Measurements from ENCODE around the gene HELZ2. TPM values are rescaled to one million over a fixed set of nuclear protein-coding genes. Genes with fewer than 3 reads are reported as not detected.

The HELZ2 gene
- total and polyA plus RNA-seq, 2 experiments from 2014 or later, result 5.2 to 48.9 TPM

GRCh38 chr20:63617092-63617875, 43.2 kb upstream of the HELZ2 start:
- H3K36me3 ChIP-seq (ENCODE audit: insufficient read depth), result no peaks in the 10 kb centered on the region; the same call in 1 of the 2 replicates
- H3F3A ChIP-seq (replicated peaks; ENCODE audit: low read depth), result no peaks in the 10 kb centered on the region
- H3K4me1 ChIP-seq (ENCODE audit: insufficient read depth), result no peaks in the 10 kb centered on the region
- no peak overlapping the region for H3K4me3 ChIP-seq
- H3K79me2 ChIP-seq (replicated peaks; ENCODE audit: insufficient read depth), result peaks cover 45% of the 10 kb centered on the region
- TF ChIP-seq POLR2AphosphoS5 (IDR thresholded peaks at IDR 0.05; ENCODE audit: low read depth) (no peak), EZH2phosphoT487 (IDR thresholded peaks at IDR 0.05; ENCODE audit: unreplicated experiment) (no peak), ZNF462 (CRISPR knock-in tag; IDR thresholded peaks at IDR 0.05) (no peak), ZNF331 (CRISPR knock-in tag; IDR thresholded peaks at IDR 0.05; ENCODE audit: low read depth) (no peak), STAT1 (IDR thresholded peaks at IDR 0.05; ENCODE audit: unreplicated experiment) (no peak), CREB1 (CRISPR knock-in tag; IDR thresholded peaks at IDR 0.05; ENCODE audit: low read depth) (no peak), ZNF114 (CRISPR knock-in tag; IDR thresholded peaks at IDR 0.05) (no peak), CTCF (conservative IDR thresholded peaks at IDR 0.05; ENCODE audit: low read depth in 2 of 2) (no peak), NANOG (IDR thresholded peaks at IDR 0.05; ENCODE audit: borderline replicate concordance) (no peak), JUNB (IDR thresholded peaks at IDR 0.05; ENCODE audit: unreplicated experiment) (no peak), EZH2 (IDR thresholded peaks at IDR 0.05; ENCODE audit: low read depth, unreplicated experiment) (no peak)
- TF ChIP-seq, protein P1, sequence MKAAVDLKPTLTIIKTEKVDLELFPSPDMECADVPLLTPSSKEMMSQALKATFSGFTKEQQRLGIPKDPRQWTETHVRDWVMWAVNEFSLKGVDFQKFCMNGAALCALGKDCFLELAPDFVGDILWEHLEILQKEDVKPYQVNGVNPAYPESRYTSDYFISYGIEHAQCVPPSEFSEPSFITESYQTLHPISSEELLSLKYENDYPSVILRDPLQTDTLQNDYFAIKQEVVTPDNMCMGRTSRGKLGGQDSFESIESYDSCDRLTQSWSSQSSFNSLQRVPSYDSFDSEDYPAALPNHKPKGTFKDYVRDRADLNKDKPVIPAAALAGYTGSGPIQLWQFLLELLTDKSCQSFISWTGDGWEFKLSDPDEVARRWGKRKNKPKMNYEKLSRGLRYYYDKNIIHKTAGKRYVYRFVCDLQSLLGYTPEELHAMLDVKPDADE (IDR thresholded peaks at IDR 0.05), result no peak
- TF ChIP-seq, protein P2, sequence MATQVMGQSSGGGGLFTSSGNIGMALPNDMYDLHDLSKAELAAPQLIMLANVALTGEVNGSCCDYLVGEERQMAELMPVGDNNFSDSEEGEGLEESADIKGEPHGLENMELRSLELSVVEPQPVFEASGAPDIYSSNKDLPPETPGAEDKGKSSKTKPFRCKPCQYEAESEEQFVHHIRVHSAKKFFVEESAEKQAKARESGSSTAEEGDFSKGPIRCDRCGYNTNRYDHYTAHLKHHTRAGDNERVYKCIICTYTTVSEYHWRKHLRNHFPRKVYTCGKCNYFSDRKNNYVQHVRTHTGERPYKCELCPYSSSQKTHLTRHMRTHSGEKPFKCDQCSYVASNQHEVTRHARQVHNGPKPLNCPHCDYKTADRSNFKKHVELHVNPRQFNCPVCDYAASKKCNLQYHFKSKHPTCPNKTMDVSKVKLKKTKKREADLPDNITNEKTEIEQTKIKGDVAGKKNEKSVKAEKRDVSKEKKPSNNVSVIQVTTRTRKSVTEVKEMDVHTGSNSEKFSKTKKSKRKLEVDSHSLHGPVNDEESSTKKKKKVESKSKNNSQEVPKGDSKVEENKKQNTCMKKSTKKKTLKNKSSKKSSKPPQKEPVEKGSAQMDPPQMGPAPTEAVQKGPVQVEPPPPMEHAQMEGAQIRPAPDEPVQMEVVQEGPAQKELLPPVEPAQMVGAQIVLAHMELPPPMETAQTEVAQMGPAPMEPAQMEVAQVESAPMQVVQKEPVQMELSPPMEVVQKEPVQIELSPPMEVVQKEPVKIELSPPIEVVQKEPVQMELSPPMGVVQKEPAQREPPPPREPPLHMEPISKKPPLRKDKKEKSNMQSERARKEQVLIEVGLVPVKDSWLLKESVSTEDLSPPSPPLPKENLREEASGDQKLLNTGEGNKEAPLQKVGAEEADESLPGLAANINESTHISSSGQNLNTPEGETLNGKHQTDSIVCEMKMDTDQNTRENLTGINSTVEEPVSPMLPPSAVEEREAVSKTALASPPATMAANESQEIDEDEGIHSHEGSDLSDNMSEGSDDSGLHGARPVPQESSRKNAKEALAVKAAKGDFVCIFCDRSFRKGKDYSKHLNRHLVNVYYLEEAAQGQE (IDR thresholded peaks at IDR 0.05; ENCODE audit: unreplicated experiment), result no peak
- Mint-ChIP-seq H3K9me3 (peaks cover 16% of the 10 kb centered on the region), H3K4me3 (no peak overlapping the region), H3K36me3 (ENCODE audit: low read depth) (peaks cover 59% of the 10 kb centered on the region), H3K4me1 (peaks cover 6% of the 10 kb centered on the region), H3K27me3 (ENCODE audit: insufficient read depth, low read depth, poor library complexity) (peaks cover 5% of the 10 kb centered on the region), H3K27ac (no peak overlapping the region)
- ATAC-seq (no peak), DNase-seq (ENCODE audit: low spot score) (no peak)
- no peaks in the 10 kb centered on the region; the same call in 1 of the 2 replicates for H4K20me1 ChIP-seq (replicated peaks; ENCODE audit: insufficient read depth)
- no peak overlapping the region for H3K27ac ChIP-seq (ENCODE audit: low read depth)
- no peaks in the 10 kb centered on the region for H3K27me3 ChIP-seq (ENCODE audit: insufficient read depth)
- H3K9me2 ChIP-seq (ENCODE audit: insufficient read depth), result no peaks in the 10 kb centered on the region
- H3K4me2 ChIP-seq, result no peak overlapping the region
- H2AFZ ChIP-seq, result no peak overlapping the region
